Measurements from ENCODE around the gene MYO19. TPM values are rescaled to one million over a fixed set of nuclear protein-coding genes. Genes with fewer than 3 reads are reported as not detected.
A peak's percentile ranks its signal among the peaks of the same experiment; 100 is the strongest.

MYO19 gene
- total RNA-seq, 1 experiment from 2014 or later: 144 TPM

DNA sequence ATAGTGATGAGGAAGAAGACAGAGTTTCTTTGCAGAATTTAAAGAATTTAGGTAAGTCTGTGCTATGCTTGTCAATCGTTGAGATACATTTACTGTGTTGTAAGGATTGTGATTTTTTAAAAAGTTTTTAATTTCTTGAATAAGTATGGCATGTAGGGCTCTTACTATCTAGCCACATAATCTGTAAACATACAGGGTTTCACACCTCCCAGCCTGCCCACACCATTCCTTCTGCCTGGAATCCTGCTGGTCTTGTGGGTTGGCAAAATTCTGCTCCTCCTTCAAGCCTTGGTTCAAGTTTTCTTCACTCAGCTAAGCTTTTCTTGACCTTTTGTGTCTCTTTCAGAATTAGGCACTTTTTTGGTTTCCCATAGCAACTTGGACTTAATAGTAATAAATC is 40.7 kb downstream of the MYO19 start:
- Histone ChIP-seq H2BK20ac (ENCODE audit: low read depth, low read length, poor library complexity, severe bottlenecking) (no peak overlapping the region), H4K5ac (ENCODE audit: insufficient read length, low read depth, low read length) (no peak overlapping the region), H4K20me1 (ENCODE audit: control insufficient read depth, insufficient read depth, insufficient read length) (no peaks in the 10 kb centered on the region), H3K56ac (ENCODE audit: insufficient read length, low read depth, low read length) (no peak overlapping the region), H4K8ac (replicated peaks; ENCODE audit: insufficient read length, low read depth, low read length) (no peak overlapping the region), H3K27me3 (ENCODE audit: insufficient read depth, low read length) (no peaks in the 10 kb centered on the region), H3T11ph (ENCODE audit: low read length) (no peak overlapping the region), H3K4me1 (ENCODE audit: insufficient read depth, low read length) (no peaks in the 10 kb centered on the region), H3K23ac (ENCODE audit: insufficient read length, low read depth, low read length) (no peak overlapping the region), H3K9me3 (ENCODE audit: control insufficient read depth, low read depth, low read length) (no peaks in the 10 kb centered on the region), H3K23me2 (ENCODE audit: insufficient read length, low read depth, low read length, poor library complexity, severe bottlenecking) (no peaks in the 10 kb centered on the region), H4K91ac (ENCODE audit: insufficient read length, low read depth, low read length) (no peak overlapping the region), H3K9ac (ENCODE audit: extremely low read depth, insufficient read length, low read length) (no peak overlapping the region), H3K18ac (ENCODE audit: insufficient read length, low read depth, low read length) (no peak overlapping the region), H2BK15ac (ENCODE audit: low read depth, low read length) (no peak overlapping the region), H3K79me2 (ENCODE audit: insufficient read depth, low read length) (no peaks in the 10 kb centered on the region; the same call in 1 of the 2 replicates), H3K4me2 (ENCODE audit: insufficient read depth, insufficient read length, low read length) (no peak overlapping the region), H2BK120ac (ENCODE audit: low read depth, low read length, poor library complexity, severe bottlenecking) (no peak overlapping the region), H2BK12ac (ENCODE audit: insufficient read length, low read depth, low read length) (no peak overlapping the region), H3K27ac (ENCODE audit: insufficient read length, low read depth, low read length) (no peak overlapping the region), H3K4ac (ENCODE audit: low read depth, low read length) (no peak overlapping the region), H2BK5ac (ENCODE audit: insufficient read length, low read length) (no peak overlapping the region), H2AK5ac (ENCODE audit: insufficient read length, low read length) (no peak overlapping the region), H3K79me1 (ENCODE audit: insufficient read depth, low read depth, low read length, poor library complexity, severe bottlenecking) (no peaks in the 10 kb centered on the region), H3K14ac (ENCODE audit: insufficient read depth, low read length) (no peak overlapping the region), H2AFZ (ENCODE audit: low read length) (no peak overlapping the region)
- Mint-ChIP-seq H3K36me3 (ENCODE audit: insufficient read depth in 1 of 3, low read depth in 3 of 3) (peaks cover 19 to 82% (median 78%) of the 10 kb centered on the region in 3 experiments; a peak in 6 of 7 replicates), H3K4me3 (no peak overlapping the region), H3K4me1 (no peaks in the 10 kb centered on the region), H3K9me3 (no peaks in the 10 kb centered on the region), H3K27ac (peak overlapping the region in 1 of 3 experiments; percentile 51; a peak in 3 of 7 replicates), H3K27me3 (ENCODE audit: low read depth) (no peaks in the 10 kb centered on the region)
- TF ChIP-seq CTCF (conservative IDR thresholded peaks at IDR 0.05): no peak
- no CpG with 5 or more reads among the region's 1 CpG for WGBS (ENCODE audit: extremely low coverage, insufficient read length, low lambda C conversion rate)
- DNase-seq: no peak
